Measurements from ENCODE around the gene PRUNE1.

DNA sequence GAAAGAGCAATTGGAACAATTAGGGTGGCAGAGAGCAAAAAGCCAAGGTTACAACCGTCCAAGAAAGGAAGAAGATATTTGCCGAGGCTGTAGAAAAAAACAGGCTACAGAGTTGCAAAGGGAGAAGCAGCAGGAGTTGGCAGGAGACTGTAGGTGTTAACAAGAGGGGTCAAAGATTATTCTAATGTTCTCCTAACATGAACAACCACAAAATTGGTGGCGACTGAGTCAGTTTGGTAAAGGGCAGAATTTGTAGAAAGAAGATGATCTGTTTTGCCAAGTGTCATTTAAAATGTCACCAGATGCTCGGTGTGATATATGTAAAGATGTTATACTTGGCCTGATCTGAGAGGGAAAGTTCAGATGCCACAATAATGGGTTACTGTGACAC lies 401 bp upstream of the PRUNE1 start:
- TF ChIP-seq FOXM1 (IDR thresholded peaks at IDR 0.05; ENCODE audit: borderline replicate concordance) (no peak), ELF4 (IDR thresholded peaks at IDR 0.05) (no peak), BHLHE40 (IDR thresholded peaks at IDR 0.05; ENCODE audit: borderline replicate concordance) (no peak), SP1 (IDR thresholded peaks at IDR 0.05) (no peak), NFRKB (IDR thresholded peaks at IDR 0.05) (no peak), FOXA1 (IDR thresholded peaks at IDR 0.05) (no peak), SUZ12 (IDR thresholded peaks at IDR 0.05) (no peak), FOXK2 (IDR thresholded peaks at IDR 0.05) (no peak), ZNF384 (IDR thresholded peaks at IDR 0.05) (no peak), TARDBP (IDR thresholded peaks at IDR 0.05) (no peak), L3MBTL2 (conservative IDR thresholded peaks at IDR 0.05) (no peak), CTBP1 (IDR thresholded peaks at IDR 0.05; ENCODE audit: borderline replicate concordance) (no peak), ARNT (IDR thresholded peaks at IDR 0.05) (no peak)
- TF ChIP-seq, protein P1, sequence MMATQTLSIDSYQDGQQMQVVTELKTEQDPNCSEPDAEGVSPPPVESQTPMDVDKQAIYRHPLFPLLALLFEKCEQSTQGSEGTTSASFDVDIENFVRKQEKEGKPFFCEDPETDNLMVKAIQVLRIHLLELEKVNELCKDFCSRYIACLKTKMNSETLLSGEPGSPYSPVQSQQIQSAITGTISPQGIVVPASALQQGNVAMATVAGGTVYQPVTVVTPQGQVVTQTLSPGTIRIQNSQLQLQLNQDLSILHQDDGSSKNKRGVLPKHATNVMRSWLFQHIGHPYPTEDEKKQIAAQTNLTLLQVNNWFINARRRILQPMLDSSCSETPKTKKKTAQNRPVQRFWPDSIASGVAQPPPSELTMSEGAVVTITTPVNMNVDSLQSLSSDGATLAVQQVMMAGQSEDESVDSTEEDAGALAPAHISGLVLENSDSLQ (IDR thresholded peaks at IDR 0.05), result no peak
